GM19193 (cell line): Measurements from ENCODE around the gene GSS.

Experiments used
- POLR2A ChIP-seq: IDR thresholded peaks from 4 replicates; pipeline ENCODE4 v1.6.1; 2011; ENCODE audit not compliant: insufficient read depth, insufficient read length; ENCODE audit errors: extremely low read depth

Gene GSS

GRCh38 chr20:34997131-34997561 is 41.5 kb upstream of the GSS start:
- no peak for TF ChIP-seq POLR2A

- TF ChIP-seq POLR2A: no peak
These were observed 40.8 kb upstream of the GSS start for GRCh38 chr20:34996243-34997028.

- no peak for TF ChIP-seq POLR2A
These were observed 40.1 kb upstream of the GSS start for GRCh38 chr20:34995696-34996095.

- TF ChIP-seq POLR2A: no peak
These were observed 39.6 kb upstream of the GSS start for GRCh38 chr20:34995192-34995591.

- TF ChIP-seq POLR2A: no peak
These were observed 39.0 kb upstream of the GSS start for GRCh38 chr20:34994509-34995131.

GRCh38 chr20:34993941-34994508 is 38.4 kb upstream of the GSS start:
- TF ChIP-seq POLR2A: no peak

GRCh38 chr20:34992751-34993417 is 37.3 kb upstream of the GSS start:
- no peak for TF ChIP-seq POLR2A

GRCh38 chr20:34990661-34991214 is 35.1 kb upstream of the GSS start:
- no peak for TF ChIP-seq POLR2A

GRCh38 chr20:34990231-34990630 is 34.6 kb upstream of the GSS start:
- TF ChIP-seq POLR2A: no peak

- TF ChIP-seq POLR2A: no peak
These were observed 34.1 kb upstream of the GSS start for GRCh38 chr20:34989670-34990069.

GRCh38 chr20:34989118-34989517 is 33.5 kb upstream of the GSS start:
- TF ChIP-seq POLR2A: no peak

- no peak for TF ChIP-seq POLR2A
These were observed 32.6 kb upstream of the GSS start for GRCh38 chr20:34988191-34988540.

GRCh38 chr20:34987288-34988190 is 31.9 kb upstream of the GSS start:
- TF ChIP-seq POLR2A: no peak
